Rectal smooth muscle tissue (tissue), 1 donor: ENCODE results near the gene THSD7A.

Source experiments
- H3K27ac ChIP-seq: one replicate; pipeline ENCODE4 v1.7.0; 2013; ENCODE audit warnings: low read depth, low read length, inconsistent platforms
- H3K27me3 ChIP-seq: one replicate; pipeline ENCODE4 v1.7.0; 2013; ENCODE audit warnings: low read length; ENCODE audit not compliant: control insufficient read depth, insufficient read depth
- H3K36me3 ChIP-seq: one replicate; pipeline ENCODE4 v1.7.0; 2013; ENCODE audit warnings: low read length; ENCODE audit not compliant: control insufficient read depth, insufficient read depth
- H3K4me1 ChIP-seq: one replicate; pipeline ENCODE4 v1.7.0; 2013; ENCODE audit warnings: low read length; ENCODE audit not compliant: control insufficient read depth, insufficient read depth
- H3K4me3 ChIP-seq: one replicate; pipeline ENCODE4 v1.7.0; 2013; ENCODE audit warnings: low read length
- H3K9ac ChIP-seq: one replicate; pipeline ENCODE4 v1.7.0; 2013; ENCODE audit warnings: low read length

The THSD7A gene

GRCh38 chr7:11835260-11835659 is 3.3 kb upstream of the THSD7A start:
- H3K9ac ChIP-seq = no peak overlapping the region
- H3K4me1 ChIP-seq = no peaks in the 10 kb centered on the region
- no peaks in the 10 kb centered on the region for H3K27me3 ChIP-seq
- no peak overlapping the region for H3K27ac ChIP-seq
- no peaks in the 10 kb centered on the region for H3K36me3 ChIP-seq
- no peak overlapping the region for H3K4me3 ChIP-seq

- Histone ChIP-seq H3K27me3 (no peaks in the 10 kb centered on the region), H3K4me1 (no peaks in the 10 kb centered on the region), H3K9ac (no peak overlapping the region), H3K27ac (no peak overlapping the region), H3K36me3 (no peaks in the 10 kb centered on the region), H3K4me3 (no peak overlapping the region)
These were observed 1.4 kb upstream of the THSD7A start for GRCh38 chr7:11833431-11833830.

- Histone ChIP-seq H3K36me3 (no peaks in the 10 kb centered on the region), H3K27me3 (no peaks in the 10 kb centered on the region), H3K4me1 (no peaks in the 10 kb centered on the region), H3K4me3 (peak overlapping the region; percentile 65), H3K9ac (peak overlapping the region; percentile 66), H3K27ac (peak overlapping the region; percentile 38)
These were observed 752 bp downstream of the THSD7A start for GRCh38 chr7:11831156-11831735.

- H3K27ac ChIP-seq = peak overlapping the region; percentile 38
- H3K9ac ChIP-seq = no peak overlapping the region
- H3K4me1 ChIP-seq = no peaks in the 10 kb centered on the region
These were observed 1.3 kb downstream of the THSD7A start for GRCh38 chr7:11830582-11831155.

GRCh38 chr7:11829954-11830353 is 2.0 kb downstream of the THSD7A start:
- H3K27me3 ChIP-seq = no peaks in the 10 kb centered on the region
- H3K4me3 ChIP-seq = no peak overlapping the region
- no peak overlapping the region for H3K9ac ChIP-seq
- H3K4me1 ChIP-seq = no peaks in the 10 kb centered on the region
- H3K27ac ChIP-seq = no peak overlapping the region
- H3K36me3 ChIP-seq = no peaks in the 10 kb centered on the region

More at GRCh38 chr7:11830582-11831155, 1.3 kb downstream of the THSD7A start:
- H3K27me3 ChIP-seq = no peaks in the 10 kb centered on the region
- peak overlapping the region; percentile 65 for H3K4me3 ChIP-seq
- H3K36me3 ChIP-seq = no peaks in the 10 kb centered on the region

- Histone ChIP-seq H3K4me3 (no peak overlapping the region), H3K36me3 (no peaks in the 10 kb centered on the region), H3K27ac (no peak overlapping the region), H3K27me3 (no peaks in the 10 kb centered on the region), H3K9ac (no peak overlapping the region), H3K4me1 (no peaks in the 10 kb centered on the region)
These were observed 12.1 kb downstream of the THSD7A start for GRCh38 chr7:11819947-11820346.

GRCh38 chr7:11819271-11819670 is 12.7 kb downstream of the THSD7A start:
- H3K27ac ChIP-seq = no peak overlapping the region
- no peak overlapping the region for H3K4me3 ChIP-seq
- no peaks in the 10 kb centered on the region for H3K4me1 ChIP-seq
- no peaks in the 10 kb centered on the region for H3K36me3 ChIP-seq
- H3K9ac ChIP-seq = no peak overlapping the region
- no peaks in the 10 kb centered on the region for H3K27me3 ChIP-seq

GRCh38 chr7:11818281-11818680 is 13.7 kb downstream of the THSD7A start:
- no peaks in the 10 kb centered on the region for H3K27me3 ChIP-seq
- no peak overlapping the region for H3K27ac ChIP-seq
- no peaks in the 10 kb centered on the region for H3K4me1 ChIP-seq
- no peak overlapping the region for H3K4me3 ChIP-seq
- no peaks in the 10 kb centered on the region for H3K36me3 ChIP-seq
- no peak overlapping the region for H3K9ac ChIP-seq

- no peak overlapping the region for H3K27ac ChIP-seq
- H3K4me1 ChIP-seq = no peaks in the 10 kb centered on the region
- no peaks in the 10 kb centered on the region for H3K27me3 ChIP-seq
- no peak overlapping the region for H3K9ac ChIP-seq
- no peak overlapping the region for H3K4me3 ChIP-seq
- H3K36me3 ChIP-seq = no peaks in the 10 kb centered on the region
These were observed 14.8 kb downstream of the THSD7A start for GRCh38 chr7:11817111-11817740.

GRCh38 chr7:11811709-11812108 is 20.3 kb downstream of the THSD7A start:
- Histone ChIP-seq H3K36me3 (no peaks in the 10 kb centered on the region), H3K27ac (no peak overlapping the region), H3K27me3 (no peaks in the 10 kb centered on the region), H3K4me1 (no peaks in the 10 kb centered on the region), H3K4me3 (no peak overlapping the region), H3K9ac (no peak overlapping the region)

GRCh38 chr7:11810043-11810625 is 21.9 kb downstream of the THSD7A start:
- H3K27me3 ChIP-seq = no peaks in the 10 kb centered on the region
- no peak overlapping the region for H3K27ac ChIP-seq
- no peak overlapping the region for H3K4me3 ChIP-seq
- H3K36me3 ChIP-seq = no peaks in the 10 kb centered on the region
- no peak overlapping the region for H3K9ac ChIP-seq
- no peaks in the 10 kb centered on the region for H3K4me1 ChIP-seq

GRCh38 chr7:11807000-11807399 is 25.0 kb downstream of the THSD7A start:
- Histone ChIP-seq H3K36me3 (no peaks in the 10 kb centered on the region), H3K9ac (no peak overlapping the region), H3K4me1 (no peaks in the 10 kb centered on the region), H3K27me3 (no peaks in the 10 kb centered on the region), H3K4me3 (no peak overlapping the region), H3K27ac (no peak overlapping the region)
